GM12891 (cell line): ENCODE data around the gene KHDRBS1.

ENCODE experiments used
- PAX5 ChIP-seq: IDR thresholded peaks from 2 replicates; pipeline ENCODE4 v1.6.1; 2011; ENCODE audit warnings: low read length, moderate library complexity, mild to moderate bottlenecking; ENCODE audit not compliant: insufficient read depth, severe bottlenecking
- POLR2AphosphoS5 ChIP-seq: IDR thresholded peaks from 2 replicates; pipeline ENCODE4 v1.6.1; 2011; ENCODE audit warnings: low read depth, low read length, control low read depth

- TF ChIP-seq PAX5 (no peak), POLR2AphosphoS5 (no peak)
Measured at GRCh38 chr1:32047701-32048100, 34.0 kb downstream of the KHDRBS1 start.
